HEK293T (cell line): ENCODE measurements around the gene GPRC5B.

Experiments
- CTCF ChIA-PET: fragments of 350-600 bp; formaldehyde crosslinking; extraction: SDS; loops from one replicate; lab custom pipeline; 2021; ENCODE audit warnings: antibody characterized with exemption, inconsistent platforms; lab: Yijun Ruan, JAX
- POLR2A ChIA-PET: fragments of 350-600 bp; formaldehyde crosslinking; extraction: SDS; loops from one replicate; lab custom pipeline; 2020; ENCODE audit warnings: antibody characterized with exemption, inconsistent platforms; lab: Yijun Ruan, JAX
- DNase-seq: peaks from one replicate; pipeline ENCODE4 v3.0.0; 2012; ENCODE audit warnings: mixed read lengths; ENCODE audit errors: extremely low spot score
- ARNT ChIP-seq: fragments of 450-650 bp; IDR thresholded peaks from 2 replicates; pipeline ENCODE4 v1.6.1; 2017; ENCODE audit warnings: mild to moderate bottlenecking
- BHLHE40 ChIP-seq: fragments of 450-650 bp; IDR thresholded peaks from 2 replicates; pipeline ENCODE4 v1.6.1; 2016; ENCODE audit warnings: mild to moderate bottlenecking, moderate library complexity, borderline replicate concordance
- CTBP1 ChIP-seq: fragments of 450-650 bp; IDR thresholded peaks from 2 replicates; pipeline ENCODE4 v1.6.1; 2016; ENCODE audit warnings: borderline replicate concordance
- ELF4 ChIP-seq: fragments of 450-650 bp; IDR thresholded peaks from 2 replicates; pipeline ENCODE4 v1.6.1; 2017; ENCODE audit warnings: antibody characterized with exemption
- FOXA1 ChIP-seq: fragments of 450-650 bp; IDR thresholded peaks from 2 replicates; pipeline ENCODE4 v1.6.1; 2016; ENCODE audit warnings: mild to moderate bottlenecking
- FOXK2 ChIP-seq: fragments of 450-650 bp; IDR thresholded peaks from 2 replicates; pipeline ENCODE4 v1.6.1; 2016; ENCODE audit warnings: mild to moderate bottlenecking
- FOXM1 ChIP-seq: fragments of 450-650 bp; IDR thresholded peaks from 2 replicates; pipeline ENCODE4 v1.6.1; 2017; ENCODE audit warnings: mild to moderate bottlenecking, borderline replicate concordance
- HDGF ChIP-seq: fragments of 450-650 bp; IDR thresholded peaks from 2 replicates; pipeline ENCODE4 v1.6.1; 2017; ENCODE audit warnings: antibody characterized with exemption, borderline replicate concordance
- L3MBTL2 ChIP-seq: fragments of 450-650 bp; conservative IDR thresholded peaks from 2 replicates; pipeline ENCODE4 v1.6.1; 2016; ENCODE audit warnings: mild to moderate bottlenecking
- LEF1 ChIP-seq: fragments of 450-650 bp; IDR thresholded peaks from 2 replicates; pipeline ENCODE4 v1.6.1; 2017; ENCODE audit warnings: mild to moderate bottlenecking, borderline replicate concordance
- NFRKB ChIP-seq: fragments of 450-650 bp; IDR thresholded peaks from 2 replicates; pipeline ENCODE4 v1.6.1; 2016; ENCODE audit warnings: mild to moderate bottlenecking, moderate library complexity
- SP1 ChIP-seq: fragments of 450-650 bp; IDR thresholded peaks from 2 replicates; pipeline ENCODE4 v1.6.1; 2017
- SUZ12 ChIP-seq: fragments of 450-650 bp; IDR thresholded peaks from 2 replicates; pipeline ENCODE4 v1.6.1; 2016; ENCODE audit warnings: mild to moderate bottlenecking
- TARDBP ChIP-seq: fragments of 450-650 bp; IDR thresholded peaks from 2 replicates; pipeline ENCODE4 v1.6.1; 2016
- ZNF384 ChIP-seq: fragments of 450-650 bp; IDR thresholded peaks from 2 replicates; pipeline ENCODE4 v1.6.1; 2016
- TF ChIP-seq, protein P1 (sequence below): fragments of 450-650 bp; IDR thresholded peaks from 2 replicates; pipeline ENCODE4 v1.6.1; 2016

GPRC5B gene

DNA sequence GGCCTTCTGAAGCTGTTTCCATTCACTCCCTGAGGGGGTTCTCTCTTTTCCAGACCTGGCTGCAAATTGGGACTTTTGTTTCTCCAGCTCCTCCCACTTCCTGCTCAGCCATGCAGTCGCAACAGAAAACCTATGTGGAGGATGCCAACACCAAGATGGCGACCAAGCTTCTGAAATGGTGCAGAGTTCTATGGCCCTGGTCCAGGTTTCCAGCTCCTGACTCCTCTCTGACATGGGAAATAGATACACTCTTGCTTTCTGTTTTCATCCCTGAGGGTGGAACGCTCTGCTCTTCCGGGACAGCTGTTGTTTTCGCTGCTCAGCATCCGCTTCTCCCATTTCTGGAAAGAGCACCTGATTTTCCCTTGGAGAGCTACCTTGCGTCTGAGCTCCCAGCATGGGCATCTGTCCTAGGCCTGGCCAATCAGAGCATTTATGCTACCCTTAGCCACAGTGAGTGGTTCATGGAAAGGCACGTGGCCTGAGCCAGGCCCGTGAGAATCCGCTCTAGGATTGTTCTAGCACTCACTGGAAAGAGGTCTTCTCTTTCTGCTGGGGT lies 8.1 kb downstream of the GPRC5B start:
- CTCF ChIA-PET: interaction anchor here (1.4 kb wide), 1 partner anchor 293 kb away, joined by 5 read pairs; no protein-coding TSS in a partner anchor

GRCh38 chr16:19875900-19876299 lies 8.7 kb downstream of the GPRC5B start:
- DNase-seq: no peak
- ChIA-PET POLR2A (no interaction called here), CTCF (interaction anchor here (1.4 kb wide), 1 partner anchor 292 kb away, joined by 5 read pairs; no protein-coding TSS in a partner anchor)
- TF ChIP-seq ZNF384: no peak
- TF ChIP-seq ARNT: no peak
- TF ChIP-seq TARDBP: no peak
- TF ChIP-seq L3MBTL2: no peak
- no peak for TF ChIP-seq HDGF
- no peak for TF ChIP-seq FOXA1
- no peak for TF ChIP-seq BHLHE40
- no peak for TF ChIP-seq CTBP1

More for the DNA sequence above, 8.1 kb downstream of the GPRC5B start:
- POLR2A ChIA-PET: no interaction called here
- DNase-seq: no peak
- TF ChIP-seq FOXK2: no peak
- TF ChIP-seq LEF1: no peak
- no peak for TF ChIP-seq FOXM1
- TF ChIP-seq CTBP1: no peak
- TF ChIP-seq BHLHE40: no peak
- no peak for TF ChIP-seq L3MBTL2
- TF ChIP-seq, protein P1, sequence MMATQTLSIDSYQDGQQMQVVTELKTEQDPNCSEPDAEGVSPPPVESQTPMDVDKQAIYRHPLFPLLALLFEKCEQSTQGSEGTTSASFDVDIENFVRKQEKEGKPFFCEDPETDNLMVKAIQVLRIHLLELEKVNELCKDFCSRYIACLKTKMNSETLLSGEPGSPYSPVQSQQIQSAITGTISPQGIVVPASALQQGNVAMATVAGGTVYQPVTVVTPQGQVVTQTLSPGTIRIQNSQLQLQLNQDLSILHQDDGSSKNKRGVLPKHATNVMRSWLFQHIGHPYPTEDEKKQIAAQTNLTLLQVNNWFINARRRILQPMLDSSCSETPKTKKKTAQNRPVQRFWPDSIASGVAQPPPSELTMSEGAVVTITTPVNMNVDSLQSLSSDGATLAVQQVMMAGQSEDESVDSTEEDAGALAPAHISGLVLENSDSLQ: no peak
- no peak for TF ChIP-seq ZNF384
- no peak for TF ChIP-seq TARDBP
- no peak for TF ChIP-seq SP1
- no peak for TF ChIP-seq FOXA1
- TF ChIP-seq SUZ12: no peak
- no peak for TF ChIP-seq HDGF

GRCh38 chr16:19874851-19875546 lies 9.6 kb downstream of the GPRC5B start:
- CTCF ChIA-PET: no interaction called here
- TF ChIP-seq SUZ12: no peak
- TF ChIP-seq FOXA1: no peak
- no peak for TF ChIP-seq LEF1
- no peak for TF ChIP-seq NFRKB
- TF ChIP-seq FOXK2: no peak
- TF ChIP-seq ZNF384: no peak
- TF ChIP-seq, protein P1: no peak
- TF ChIP-seq FOXM1: no peak
- TF ChIP-seq CTBP1: no peak
- no peak for TF ChIP-seq ELF4
- TF ChIP-seq SP1: no peak
- TF ChIP-seq HDGF: no peak
- TF ChIP-seq BHLHE40: no peak
- POLR2A ChIA-PET: no interaction called here
- no peak for DNase-seq

GRCh38 chr16:19874026-19874425 lies 10.6 kb downstream of the GPRC5B start:
- POLR2A ChIA-PET: no interaction called here
- TF ChIP-seq SP1 (no peak), BHLHE40 (no peak), HDGF (no peak), FOXA1 (no peak), TARDBP (no peak), NFRKB (no peak), SUZ12 (no peak), FOXM1 (no peak), L3MBTL2 (no peak), ZNF384 (no peak), ARNT (no peak), FOXK2 (no peak), ELF4 (no peak), CTBP1 (no peak), LEF1 (no peak)
- TF ChIP-seq, protein P1: no peak
- CTCF ChIA-PET: no interaction called here
- DNase-seq: no peak

GRCh38 chr16:19872935-19873334 lies 11.7 kb downstream of the GPRC5B start:
- CTCF ChIA-PET: no interaction called here
- POLR2A ChIA-PET: no interaction called here

GRCh38 chr16:19872179-19872863 lies 12.3 kb downstream of the GPRC5B start:
- no peak for TF ChIP-seq CTBP1
- no peak for TF ChIP-seq SUZ12
- no peak for TF ChIP-seq FOXA1
- no peak for DNase-seq
- ChIA-PET CTCF (no interaction called here), POLR2A (no interaction called here)

More at GRCh38 chr16:19872935-19873334, 11.7 kb downstream of the GPRC5B start:
- no peak for DNase-seq
- no peak for TF ChIP-seq CTBP1
- no peak for TF ChIP-seq NFRKB
